ENCODE data around the gene PROSER2.

The PROSER2 gene

DNA sequence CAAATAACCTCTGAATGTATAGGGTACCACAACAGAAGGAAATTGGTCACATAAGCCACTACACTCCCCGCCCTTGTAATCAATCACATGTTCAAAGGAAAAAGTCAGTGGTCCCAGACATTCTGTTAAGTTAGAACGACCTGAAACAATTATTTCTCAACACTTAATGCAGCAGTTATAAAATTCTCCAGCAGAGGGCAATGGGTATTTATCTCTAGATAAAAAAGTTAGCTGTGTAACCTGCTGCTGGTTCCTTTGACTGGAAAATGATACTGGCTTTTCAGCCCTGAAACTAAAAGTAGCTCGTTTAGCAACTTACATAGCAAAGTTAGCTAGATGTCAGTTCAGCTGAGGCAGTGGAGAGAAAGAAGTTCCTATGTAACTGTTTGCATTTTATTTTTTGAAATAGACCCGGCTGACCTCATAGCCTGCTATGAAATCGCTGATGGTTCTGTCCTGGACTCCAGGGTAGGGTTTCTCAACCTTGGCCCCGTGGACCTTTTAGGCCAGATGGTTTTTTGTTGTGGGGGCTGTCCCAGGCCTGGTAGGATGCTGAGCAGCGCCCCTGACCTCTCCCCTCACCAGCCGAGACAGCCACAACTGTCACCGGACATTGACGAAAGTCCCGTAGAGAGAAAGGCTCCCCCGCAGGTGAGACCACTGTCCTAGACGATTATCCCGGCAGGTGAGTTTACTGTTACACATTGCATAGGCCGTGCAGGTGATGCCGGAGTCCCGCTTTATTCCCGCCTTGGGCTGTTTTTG is 40.2 kb upstream of the PROSER2 start:
- no peak for DNase-seq
- Histone ChIP-seq H3K27me3 (ENCODE audit: insufficient read depth, low read depth, severe bottlenecking) (no peaks in the 10 kb centered on the region), H3K4me3 (ENCODE audit: low read depth, low read length) (no peak overlapping the region), H3K27ac (no peak overlapping the region), H3K36me3 (no peaks in the 10 kb centered on the region), H3K9me3 (ENCODE audit: severe bottlenecking) (no peaks in the 10 kb centered on the region)
- TF ChIP-seq, protein P1, sequence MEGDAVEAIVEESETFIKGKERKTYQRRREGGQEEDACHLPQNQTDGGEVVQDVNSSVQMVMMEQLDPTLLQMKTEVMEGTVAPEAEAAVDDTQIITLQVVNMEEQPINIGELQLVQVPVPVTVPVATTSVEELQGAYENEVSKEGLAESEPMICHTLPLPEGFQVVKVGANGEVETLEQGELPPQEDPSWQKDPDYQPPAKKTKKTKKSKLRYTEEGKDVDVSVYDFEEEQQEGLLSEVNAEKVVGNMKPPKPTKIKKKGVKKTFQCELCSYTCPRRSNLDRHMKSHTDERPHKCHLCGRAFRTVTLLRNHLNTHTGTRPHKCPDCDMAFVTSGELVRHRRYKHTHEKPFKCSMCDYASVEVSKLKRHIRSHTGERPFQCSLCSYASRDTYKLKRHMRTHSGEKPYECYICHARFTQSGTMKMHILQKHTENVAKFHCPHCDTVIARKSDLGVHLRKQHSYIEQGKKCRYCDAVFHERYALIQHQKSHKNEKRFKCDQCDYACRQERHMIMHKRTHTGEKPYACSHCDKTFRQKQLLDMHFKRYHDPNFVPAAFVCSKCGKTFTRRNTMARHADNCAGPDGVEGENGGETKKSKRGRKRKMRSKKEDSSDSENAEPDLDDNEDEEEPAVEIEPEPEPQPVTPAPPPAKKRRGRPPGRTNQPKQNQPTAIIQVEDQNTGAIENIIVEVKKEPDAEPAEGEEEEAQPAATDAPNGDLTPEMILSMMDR (IDR thresholded peaks at IDR 0.05; ENCODE audit: low read depth, low read length), result peak; percentile 24

GRCh38 chr10:11783558-11783865 is 39.6 kb upstream of the PROSER2 start:
- Histone ChIP-seq H3K9me3 (ENCODE audit: severe bottlenecking) (no peaks in the 10 kb centered on the region), H3K36me3 (no peaks in the 10 kb centered on the region), H3K27me3 (ENCODE audit: insufficient read depth, low read depth, severe bottlenecking) (no peaks in the 10 kb centered on the region), H3K27ac (no peak overlapping the region), H3K4me3 (ENCODE audit: low read depth, low read length) (no peak overlapping the region)
- TF ChIP-seq, protein P1 (IDR thresholded peaks at IDR 0.05; ENCODE audit: low read depth, low read length), result no peak
- no peak for DNase-seq

DNA sequence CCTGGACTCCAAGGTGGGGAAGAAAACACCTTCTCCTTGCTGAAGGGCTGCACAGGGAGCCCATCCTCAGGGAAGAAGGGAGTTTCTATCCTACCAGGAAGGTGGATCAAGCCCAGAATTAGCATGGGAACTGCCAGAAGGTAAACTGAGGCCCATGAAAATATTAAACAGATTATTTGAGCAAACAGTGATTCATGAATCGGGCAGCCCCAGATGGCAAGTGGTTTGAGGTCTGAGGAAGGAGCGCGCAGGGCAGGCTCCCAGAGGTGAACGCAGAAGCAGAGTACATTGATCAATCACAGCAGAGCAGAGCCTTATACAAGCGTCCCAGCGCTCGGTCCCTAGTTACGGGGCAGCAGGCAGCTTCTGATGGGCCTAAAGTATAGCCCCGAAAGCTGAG is 35.8 kb upstream of the PROSER2 start:
- H3K4me3 ChIP-seq (ENCODE audit: low read depth, low read length), result no peak overlapping the region
- no peaks in the 10 kb centered on the region for H3K27me3 ChIP-seq (ENCODE audit: insufficient read depth, low read depth, severe bottlenecking)
- TF ChIP-seq, protein P1 (IDR thresholded peaks at IDR 0.05; ENCODE audit: low read depth, low read length), result no peak
- no peaks in the 10 kb centered on the region for H3K9me3 ChIP-seq (ENCODE audit: severe bottlenecking)
- no peak overlapping the region for H3K27ac ChIP-seq
- DNase-seq, result no peak
- no peaks in the 10 kb centered on the region for H3K36me3 ChIP-seq

- H3K4me3 ChIP-seq (ENCODE audit: low read depth, low read length), result no peak overlapping the region
- H3K27me3 ChIP-seq (ENCODE audit: insufficient read depth, low read depth, severe bottlenecking), result no peaks in the 10 kb centered on the region
- no peaks in the 10 kb centered on the region for H3K36me3 ChIP-seq
- H3K9me3 ChIP-seq (ENCODE audit: severe bottlenecking), result no peaks in the 10 kb centered on the region
- TF ChIP-seq, protein P1 (IDR thresholded peaks at IDR 0.05; ENCODE audit: low read depth, low read length), result no peak
- H3K27ac ChIP-seq, result no peak overlapping the region
- DNase-seq, result no peak
Observed at GRCh38 chr10:11787846-11788245, 35.3 kb upstream of the PROSER2 start.

DNA sequence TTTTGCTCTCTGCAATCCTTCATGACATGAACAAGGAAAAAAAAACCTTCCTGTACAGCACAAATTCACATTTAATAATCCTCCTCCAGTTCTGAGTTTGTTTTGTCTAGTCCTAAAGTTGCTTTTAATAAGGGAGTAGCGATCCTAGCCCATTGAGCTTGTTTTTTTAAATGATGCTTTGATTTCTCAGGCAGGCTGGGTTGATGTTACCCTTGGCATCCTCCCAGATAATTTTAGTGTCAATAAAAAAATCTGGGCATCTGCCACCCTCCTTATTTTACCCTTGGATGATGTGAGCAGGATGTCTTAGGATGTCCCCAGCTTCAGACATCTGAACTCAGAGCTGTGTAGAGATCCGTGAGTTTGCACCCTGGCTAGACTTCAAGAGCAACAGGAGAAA is 33.9 kb upstream of the PROSER2 start:
- Histone ChIP-seq H3K27ac (no peak overlapping the region), H3K36me3 (no peaks in the 10 kb centered on the region), H3K9me3 (ENCODE audit: severe bottlenecking) (no peaks in the 10 kb centered on the region), H3K27me3 (ENCODE audit: insufficient read depth, low read depth, severe bottlenecking) (no peaks in the 10 kb centered on the region), H3K4me3 (ENCODE audit: low read depth, low read length) (no peak overlapping the region)
- TF ChIP-seq, protein P1 (IDR thresholded peaks at IDR 0.05; ENCODE audit: low read depth, low read length), result no peak
- DNase-seq, result no peak

DNA sequence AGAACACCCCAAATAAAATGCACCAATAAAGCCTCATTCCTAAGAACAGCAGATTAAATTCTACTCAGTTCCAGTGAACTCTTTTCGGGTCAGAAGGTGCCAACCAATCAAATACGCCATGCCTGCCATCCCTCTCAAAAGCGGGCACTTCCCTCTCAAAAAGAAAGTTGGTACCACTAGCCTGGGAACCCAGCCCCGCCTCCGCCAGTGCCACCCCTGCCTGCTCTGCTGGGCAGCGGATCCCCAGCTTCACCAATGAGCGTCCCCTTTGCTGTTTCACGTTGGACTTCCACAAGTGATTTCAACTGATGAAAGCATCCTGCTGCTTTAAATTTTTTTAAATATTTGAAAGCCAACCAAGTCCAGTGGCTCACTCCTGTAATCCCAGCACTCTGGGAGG is 33.2 kb upstream of the PROSER2 start:
- TF ChIP-seq, protein P1 (IDR thresholded peaks at IDR 0.05; ENCODE audit: low read depth, low read length), result no peak
- no peak for DNase-seq
- Histone ChIP-seq H3K4me3 (ENCODE audit: low read depth, low read length) (no peak overlapping the region), H3K27ac (no peak overlapping the region), H3K9me3 (ENCODE audit: severe bottlenecking) (no peaks in the 10 kb centered on the region), H3K27me3 (ENCODE audit: insufficient read depth, low read depth, severe bottlenecking) (no peaks in the 10 kb centered on the region), H3K36me3 (no peaks in the 10 kb centered on the region)
